Keratinocyte (primary cell): ENCODE measurements around the gene LRRC4C. TPM values are rescaled to one million over a fixed set of nuclear protein-coding genes. Genes with fewer than 3 reads are reported as not detected.

ENCODE experiments used
- DNase-seq: peaks from one replicate; pipeline ENCODE4 v3.0.0-alpha.2; 2011; ENCODE audit warnings: low read depth, missing footprints, low spot score
- FAIRE-seq: peaks from 2 replicates; lab custom pipeline; 2011; peaks lifted over from hg19 to GRCh38; lab: Jason Lieb, UNC
- H2AFZ ChIP-seq: 2 replicates; pipeline ENCODE4 v1.6.0; 2012; ENCODE audit warnings: low read length, control low read depth, inconsistent platforms; ENCODE audit not compliant: control insufficient read depth
- H3K27ac ChIP-seq: 2 replicates; pipeline ENCODE4 v1.5.1; 2011; ENCODE audit warnings: low read length; ENCODE audit not compliant: control insufficient read depth, insufficient read depth
- H3K27me3 ChIP-seq: 3 replicates; pipeline ENCODE4 v1.6.0; 2011; ENCODE audit warnings: low read length; ENCODE audit not compliant: control insufficient read depth, insufficient read depth; ENCODE audit errors: extremely low read depth
- H3K36me3 ChIP-seq, 2 experiments: 2 replicates in 1 of 2; 3 replicates in 1 of 2; pipeline ENCODE4 v1.5.1; 2011; ENCODE audit warnings: low read length in 2 of 2, mild to moderate bottlenecking in 1 of 2; ENCODE audit not compliant: control insufficient read depth in 2 of 2, insufficient read depth in 2 of 2; ENCODE audit errors: extremely low read depth in 1 of 2
- H3K4me1 ChIP-seq: 3 replicates; pipeline ENCODE4 v1.5.1; 2011; ENCODE audit warnings: low read length; ENCODE audit not compliant: control insufficient read depth, insufficient read depth; ENCODE audit errors: extremely low read depth
- H3K4me2 ChIP-seq: 3 replicates; pipeline ENCODE4 v1.6.0; 2011; ENCODE audit warnings: low read depth, low read length; ENCODE audit not compliant: control insufficient read depth, insufficient read depth; ENCODE audit errors: extremely low read depth
- H3K4me3 ChIP-seq, 3 experiments: fragments of 200-600 bp in 1 of 3; sonication (generic) in 1 of 3; 2 replicates in 2 of 3; 3 replicates in 1 of 3; pipeline ENCODE4 v1.5.1; 2011 to 2016; ENCODE audit warnings: low read length in 3 of 3, mild to moderate bottlenecking in 3 of 3, control low read depth in 2 of 3, inconsistent platforms in 1 of 3, low read depth in 1 of 3, mixed read lengths in 1 of 3, mixed run types in 1 of 3, moderate library complexity in 1 of 3; ENCODE audit not compliant: control insufficient read depth in 2 of 3, insufficient read depth in 2 of 3; ENCODE audit errors: extremely low read depth in 1 of 3
- H3K79me2 ChIP-seq: 2 replicates; pipeline ENCODE4 v1.6.0; 2012; ENCODE audit warnings: low read length; ENCODE audit not compliant: control insufficient read depth, insufficient read depth
- H3K9ac ChIP-seq: 3 replicates; pipeline ENCODE4 v1.6.0; 2011; ENCODE audit warnings: low read length; ENCODE audit not compliant: control insufficient read depth, insufficient read depth; ENCODE audit errors: extremely low read depth
- H3K9me1 ChIP-seq: 3 replicates; pipeline ENCODE4 v1.6.0; 2011; ENCODE audit warnings: low read length; ENCODE audit not compliant: control insufficient read depth, insufficient read depth; ENCODE audit errors: extremely low read depth
- H3K9me3 ChIP-seq: 2 replicates; pipeline ENCODE4 v1.5.1; 2012; ENCODE audit warnings: low read depth, low read length; ENCODE audit not compliant: control insufficient read depth
- H4K20me1 ChIP-seq: 3 replicates; pipeline ENCODE4 v1.6.0; 2011; ENCODE audit warnings: low read length; ENCODE audit not compliant: control insufficient read depth, insufficient read depth; ENCODE audit errors: extremely low read depth
- CTCF ChIP-seq, 3 experiments: IDR thresholded peaks in 1 of 3; conservative IDR thresholded peaks in 1 of 3; optimal IDR thresholded peaks in 1 of 3; 2 replicates in 2 of 3; 3 replicates in 1 of 3; pipeline versions ENCODE3 to v1.5.1; 2011; ENCODE audit warnings: low read length in 3 of 3, mild to moderate bottlenecking in 3 of 3, moderate library complexity in 2 of 3, control low read depth in 1 of 3, inconsistent platforms in 1 of 3; ENCODE audit not compliant: insufficient read depth in 2 of 3; ENCODE audit errors: extremely low read depth in 1 of 3
- EZH2 ChIP-seq: IDR thresholded peaks from one replicate; pipeline ENCODE4 v1.6.1; 2012; ENCODE audit warnings: inconsistent platforms, mild to moderate bottlenecking, low read length, moderate library complexity
- dilution Hi-C: fragments of 300-500 bp; cut with MboI; formaldehyde crosslinking; loops from one replicate; pipeline ENCODE4 v1.7.0; 2020; ENCODE audit warnings: low sequenced_read_pairs; ENCODE audit not compliant: extremely low pct_ligation_motif_present
- polyA plus RNA-seq, 5 experiments: library from polyadenylated mRNA; depleted of rRNA in 3 of 5; stranded (reverse) in 3 of 5; stranded (forward) in 1 of 5; unstranded in 1 of 5; fragments of >200 nt; gene quantifications; 1 replicate in 1 of 5; 2 replicates in 3 of 5; 3 replicates in 1 of 5; pipeline versions ENCODE4 v1.2.1 to v1.2.3, GENCODE V29; 2011 to 2012; ENCODE audit warnings: missing spikeins in 2 of 5, low read depth in 1 of 5, low replicate concordance in 1 of 5

The LRRC4C gene
- polyA plus RNA-seq, 1 donor (not counting 4 experiments of a cell fraction or from before 2014, with no cell fraction given) = not detected

GRCh38 chr11:40885250-40885954 lies 574.0 kb downstream of the LRRC4C start:
- Histone ChIP-seq H3K4me3 (no peak overlapping the region), H3K36me3 (no peaks in the 10 kb centered on the region), H3K4me1 (no peaks in the 10 kb centered on the region), H3K9ac (no peak overlapping the region), H2AFZ (no peak overlapping the region), H3K27me3 (no peaks in the 10 kb centered on the region), H3K9me3 (no peaks in the 10 kb centered on the region), H3K9me1 (no peaks in the 10 kb centered on the region), H3K27ac (no peak overlapping the region), H3K4me2 (no peak overlapping the region), H4K20me1 (no peaks in the 10 kb centered on the region), H3K79me2 (no peaks in the 10 kb centered on the region)
- DNase-seq (no peak), FAIRE-seq (no peak)
- TF ChIP-seq EZH2 (no peak), CTCF (optimal IDR thresholded peaks at IDR 0.05 in 1 of 3, IDR thresholded peaks at IDR 0.05 in 1 of 3, conservative IDR thresholded peaks at IDR 0.05 in 1 of 3; ENCODE audit: extremely low read depth in 1 of 3, insufficient read depth in 2 of 3, low read length in 3 of 3) (no peak)
- dilution Hi-C loops = no loop called here

- Histone ChIP-seq H3K9me1 (no peaks in the 10 kb centered on the region), H3K9me3 (no peaks in the 10 kb centered on the region), H3K27ac (no peak overlapping the region), H3K4me2 (no peak overlapping the region), H3K4me3 (no peak overlapping the region), H3K9ac (no peak overlapping the region), H4K20me1 (no peaks in the 10 kb centered on the region), H3K27me3 (no peaks in the 10 kb centered on the region), H3K36me3 (no peaks in the 10 kb centered on the region), H3K79me2 (no peaks in the 10 kb centered on the region), H3K4me1 (no peaks in the 10 kb centered on the region), H2AFZ (no peak overlapping the region)
- FAIRE-seq = no peak
- TF ChIP-seq EZH2 (no peak), CTCF (optimal IDR thresholded peaks at IDR 0.05 in 1 of 3, IDR thresholded peaks at IDR 0.05 in 1 of 3, conservative IDR thresholded peaks at IDR 0.05 in 1 of 3; ENCODE audit: extremely low read depth in 1 of 3, insufficient read depth in 2 of 3, low read length in 3 of 3) (no peak)
- DNase-seq = no peak
- dilution Hi-C loops = no loop called here
Measured at GRCh38 chr11:40882301-40882700, 577.2 kb downstream of the LRRC4C start.
